HG03159 (cell line): Measurements from ENCODE around the gene SELENOW.
"Not testable (repeated sequence)": the region's sequence is repeated elsewhere in the genome, so short reads cannot be mapped to it uniquely, and the experiment has no call there.

Source experiments
- ATAC-seq: cut with Tn5 transposase; IDR thresholded peaks from one replicate; pipeline ENCODE4 v1.9.1; 2021; ENCODE audit warnings: mild to moderate bottlenecking, moderate library complexity; ENCODE audit not compliant: unreplicated experiment

The SELENOW gene

GRCh38 chr19:47756627-47756929 lies 21.9 kb upstream of the SELENOW start:
- ATAC-seq: no peak

DNA sequence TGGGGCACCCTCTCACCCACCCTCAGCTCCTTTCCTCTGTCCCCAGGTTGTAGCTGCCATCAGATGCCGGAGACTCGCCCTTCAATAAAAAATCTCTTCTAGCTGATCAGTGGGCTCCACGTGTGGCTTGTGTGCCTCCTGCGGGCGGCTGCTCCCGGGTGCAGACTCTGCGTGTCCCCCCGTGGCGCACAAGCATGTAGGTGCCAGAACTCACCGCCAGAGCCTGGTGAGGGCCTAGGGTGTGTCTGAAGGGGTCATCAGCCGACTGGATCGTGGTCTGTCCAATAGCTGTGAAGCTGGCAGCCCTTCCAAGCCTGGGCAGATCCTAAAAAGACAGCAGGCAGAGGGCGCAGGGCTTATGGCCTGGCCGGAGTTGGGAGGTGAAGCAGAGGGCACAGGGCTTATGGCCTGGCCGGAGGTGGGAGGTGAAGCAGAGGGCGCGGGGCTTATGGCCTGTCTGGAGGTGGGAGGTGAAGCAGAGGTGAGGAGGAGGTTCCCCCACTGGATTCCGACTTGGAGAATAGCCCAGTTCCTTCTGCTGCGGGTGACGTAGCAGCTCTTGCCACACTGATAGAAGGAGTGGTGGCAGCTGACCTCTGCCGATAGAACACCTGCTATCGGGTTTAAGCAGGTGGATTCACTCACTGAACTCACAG lies 21.4 kb upstream of the SELENOW start:
- no peak for ATAC-seq

DNA sequence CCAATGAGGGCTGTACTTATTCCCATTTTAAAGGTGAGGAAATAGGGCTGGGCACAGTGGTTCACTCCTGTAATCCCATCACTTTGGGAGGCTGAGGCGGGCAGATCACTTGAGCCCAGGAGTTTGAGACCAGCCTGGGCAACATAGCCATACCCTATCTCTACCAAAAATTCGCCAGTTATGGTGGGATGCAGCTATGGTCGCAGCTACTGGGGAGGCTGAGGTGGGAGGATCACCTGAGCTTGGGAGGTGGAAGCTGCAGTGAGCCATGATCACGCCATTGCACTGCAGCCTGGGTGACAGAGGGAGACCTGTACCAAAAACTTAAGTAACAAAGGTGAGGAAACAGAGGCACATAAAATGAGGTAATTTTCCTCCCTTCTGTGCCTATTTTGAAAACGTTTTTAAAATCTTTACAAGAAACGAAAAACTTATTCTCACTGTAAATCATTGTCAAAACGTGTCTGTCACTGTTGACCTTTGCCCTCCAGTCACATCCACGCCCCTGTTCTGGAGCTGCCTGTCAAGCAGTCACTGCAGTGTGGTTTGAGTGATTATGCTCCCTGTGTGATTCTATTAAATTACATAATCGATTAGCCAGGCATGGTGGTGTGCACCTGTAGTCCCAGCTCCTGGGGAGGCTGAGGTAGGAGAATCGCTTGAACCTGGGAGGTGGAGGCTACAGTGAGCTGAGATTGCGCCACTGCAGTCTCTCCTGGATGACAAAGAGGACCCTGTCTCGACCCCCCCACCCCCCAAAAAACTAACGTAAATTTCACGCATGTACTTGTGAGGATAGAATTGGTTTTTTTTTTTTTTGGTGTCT lies 20.7 kb upstream of the SELENOW start:
- ATAC-seq: no peak

DNA sequence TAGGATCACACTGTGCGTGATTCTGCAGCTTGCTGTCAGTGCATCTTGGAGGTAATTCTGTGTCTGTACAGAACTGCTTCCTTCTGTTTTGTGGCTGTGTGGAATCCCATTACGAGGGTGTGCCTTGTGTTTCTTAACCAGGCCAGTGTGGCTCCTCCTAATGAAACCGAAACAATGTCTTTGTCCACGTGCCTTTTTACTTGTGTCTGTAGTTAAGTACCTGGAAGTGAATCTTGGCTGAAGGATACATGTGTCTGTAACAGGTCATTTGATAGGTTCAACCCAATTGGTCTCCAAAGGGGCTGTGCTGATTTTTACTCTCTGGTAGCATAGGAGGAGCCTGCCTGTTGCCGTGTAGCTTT lies 20.1 kb upstream of the SELENOW start:
- no peak for ATAC-seq

GRCh38 chr19:47760632-47760999 lies 17.9 kb upstream of the SELENOW start:
- no peak for ATAC-seq

DNA sequence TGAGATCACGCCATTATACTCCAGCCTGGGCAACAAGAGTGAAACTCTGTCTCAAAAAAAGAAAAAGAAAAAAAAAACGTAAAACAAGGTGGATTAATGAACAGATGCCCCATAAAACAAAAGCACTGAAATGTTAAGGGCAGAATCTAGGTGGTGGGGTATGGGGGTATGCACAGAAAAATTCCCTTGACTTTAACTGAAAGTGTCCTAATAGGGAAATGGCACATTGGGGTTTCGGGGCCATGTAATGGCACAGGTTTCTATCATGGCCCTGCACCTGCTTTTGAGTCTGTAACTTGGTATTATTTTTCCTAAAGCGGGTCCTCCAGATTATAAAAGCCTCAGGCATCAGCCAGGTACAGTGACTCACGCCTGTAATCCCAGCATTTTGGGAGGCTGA lies 16.9 kb upstream of the SELENOW start:
- ATAC-seq: no peak

DNA sequence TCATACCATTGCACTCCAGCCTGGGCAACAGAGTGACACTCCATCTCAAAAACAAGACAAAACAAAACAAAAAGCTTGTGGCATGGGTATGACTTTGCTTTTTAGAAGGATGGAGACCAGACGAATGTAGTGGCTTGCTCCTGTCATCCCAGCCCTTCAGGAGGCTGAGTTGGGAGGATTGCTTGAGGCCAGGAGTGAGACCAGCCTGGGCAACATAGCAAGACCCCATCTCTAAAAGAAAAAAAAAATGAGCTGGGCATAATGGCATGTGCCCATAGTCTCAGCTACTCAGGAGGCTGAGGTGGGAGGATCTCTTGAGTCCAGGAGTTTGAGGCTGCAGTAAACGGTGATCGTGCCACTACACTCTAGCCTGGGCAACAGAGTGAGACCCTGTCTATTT lies 16.4 kb upstream of the SELENOW start:
- ATAC-seq: no peak

DNA sequence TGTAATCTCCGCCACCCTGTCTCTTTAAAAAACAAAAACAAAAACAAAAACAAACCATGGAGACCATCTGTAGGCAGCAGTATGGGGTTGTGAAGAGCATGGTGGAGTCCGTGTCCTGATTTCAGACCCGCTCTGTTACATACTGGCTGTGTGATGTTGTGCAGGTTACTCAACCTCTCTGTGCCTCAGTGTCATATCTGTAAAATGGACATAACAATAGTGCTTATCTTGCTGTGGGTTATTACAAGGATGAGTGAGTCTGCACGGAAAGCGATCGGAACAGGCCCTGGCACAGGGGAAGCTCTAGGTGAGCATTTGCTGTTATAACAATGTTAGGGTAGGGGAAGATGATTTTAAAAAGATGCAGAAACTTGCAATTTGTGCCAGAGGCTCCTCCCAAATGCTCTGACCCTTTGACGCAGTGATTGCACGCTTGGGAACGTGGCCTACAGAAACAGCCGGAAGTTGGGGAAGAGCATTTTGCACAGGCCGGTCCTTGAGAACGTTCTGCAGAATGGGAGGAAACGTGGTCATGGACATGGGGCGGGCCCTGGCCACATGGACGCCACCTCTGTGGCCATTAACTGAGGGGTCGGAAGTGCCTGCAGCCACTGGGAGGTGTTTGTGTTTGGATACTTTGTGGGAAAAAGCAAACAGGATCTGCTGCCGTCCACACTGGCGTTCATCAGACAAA lies 15.7 kb upstream of the SELENOW start:
- no peak for ATAC-seq

- ATAC-seq: not testable (repeated sequence)
Measured at GRCh38 chr19:47764705-47765104, 13.8 kb upstream of the SELENOW start.

GRCh38 chr19:47765523-47766358 lies 12.8 kb upstream of the SELENOW start:
- ATAC-seq: no peak

DNA sequence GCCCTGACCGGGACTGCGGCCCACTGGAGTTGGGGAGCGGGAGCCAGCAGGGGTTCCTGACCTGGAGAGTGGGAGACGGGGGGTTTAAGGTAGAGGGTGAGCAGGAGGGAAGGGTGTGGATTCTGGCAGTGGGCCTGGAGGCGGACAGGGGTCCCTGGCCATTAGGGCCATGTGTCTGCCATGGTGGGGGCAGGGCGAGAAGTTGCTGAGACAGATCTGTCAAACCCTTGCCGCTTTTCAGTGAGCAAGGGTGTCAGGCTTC lies 12.2 kb upstream of the SELENOW start:
- ATAC-seq: no peak

- ATAC-seq: no peak
Measured at GRCh38 chr19:47766670-47767069, 11.8 kb upstream of the SELENOW start.

DNA sequence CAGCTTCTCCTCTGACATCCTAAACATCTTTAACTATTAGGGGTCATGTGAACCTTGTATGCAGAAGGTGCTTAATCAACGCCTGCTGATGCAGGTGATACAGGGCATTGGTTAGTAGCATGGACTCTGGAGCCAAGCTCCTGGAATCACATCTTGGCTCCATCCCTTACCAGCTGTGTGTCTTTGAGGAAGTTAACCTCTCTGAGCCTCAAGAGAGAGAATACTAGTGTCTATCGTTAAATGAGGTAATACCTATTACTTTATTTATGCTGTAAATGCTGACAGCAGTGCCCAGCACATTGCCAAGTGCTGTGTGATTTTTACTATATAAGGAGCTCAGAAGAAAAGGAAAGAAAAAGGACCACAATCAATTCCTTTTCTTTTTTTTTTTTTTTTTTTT lies 11.2 kb upstream of the SELENOW start:
- no peak for ATAC-seq

- no peak for ATAC-seq
Measured at GRCh38 chr19:47768604-47769003, 9.9 kb upstream of the SELENOW start.

DNA sequence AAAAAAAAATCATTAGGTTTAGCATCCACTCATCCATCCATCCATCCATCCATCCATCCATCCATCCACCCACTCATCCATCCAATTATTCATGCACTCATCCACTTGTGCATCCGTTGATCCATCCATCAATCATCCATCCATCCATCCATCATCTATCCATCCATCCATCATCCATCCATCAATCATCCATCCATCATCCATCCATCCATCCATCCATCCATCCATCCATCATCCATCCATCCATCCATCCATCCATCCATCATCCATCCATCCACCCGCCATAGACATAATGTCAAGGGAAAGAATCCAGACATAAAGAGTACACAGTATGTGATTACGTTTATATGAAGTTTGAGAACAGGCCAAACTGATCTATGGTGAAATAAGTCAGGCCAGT lies 9.0 kb upstream of the SELENOW start:
- no peak for ATAC-seq

DNA sequence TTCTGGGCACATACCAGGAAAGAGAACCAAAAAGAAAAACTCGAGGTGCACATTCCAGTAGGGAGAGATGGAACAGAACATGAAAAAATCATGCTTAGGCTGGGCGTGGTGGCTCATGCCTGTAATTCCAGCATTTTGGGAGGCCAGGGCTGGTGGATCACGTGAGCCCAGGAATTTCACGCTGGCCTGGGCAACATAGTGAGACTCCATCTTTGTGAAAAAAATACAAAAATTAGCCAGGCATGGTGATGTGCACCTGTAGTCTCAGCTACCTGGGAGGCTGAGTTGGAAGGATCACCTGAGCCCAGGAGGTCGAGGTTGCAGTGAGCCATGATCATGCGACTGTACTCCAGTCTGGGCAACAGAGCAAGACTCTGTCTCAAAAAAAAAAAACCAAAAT lies 7.2 kb upstream of the SELENOW start:
- not testable (repeated sequence) for ATAC-seq

- ATAC-seq: no peak
Measured at GRCh38 chr19:47776568-47776967, 1.9 kb upstream of the SELENOW start.

DNA sequence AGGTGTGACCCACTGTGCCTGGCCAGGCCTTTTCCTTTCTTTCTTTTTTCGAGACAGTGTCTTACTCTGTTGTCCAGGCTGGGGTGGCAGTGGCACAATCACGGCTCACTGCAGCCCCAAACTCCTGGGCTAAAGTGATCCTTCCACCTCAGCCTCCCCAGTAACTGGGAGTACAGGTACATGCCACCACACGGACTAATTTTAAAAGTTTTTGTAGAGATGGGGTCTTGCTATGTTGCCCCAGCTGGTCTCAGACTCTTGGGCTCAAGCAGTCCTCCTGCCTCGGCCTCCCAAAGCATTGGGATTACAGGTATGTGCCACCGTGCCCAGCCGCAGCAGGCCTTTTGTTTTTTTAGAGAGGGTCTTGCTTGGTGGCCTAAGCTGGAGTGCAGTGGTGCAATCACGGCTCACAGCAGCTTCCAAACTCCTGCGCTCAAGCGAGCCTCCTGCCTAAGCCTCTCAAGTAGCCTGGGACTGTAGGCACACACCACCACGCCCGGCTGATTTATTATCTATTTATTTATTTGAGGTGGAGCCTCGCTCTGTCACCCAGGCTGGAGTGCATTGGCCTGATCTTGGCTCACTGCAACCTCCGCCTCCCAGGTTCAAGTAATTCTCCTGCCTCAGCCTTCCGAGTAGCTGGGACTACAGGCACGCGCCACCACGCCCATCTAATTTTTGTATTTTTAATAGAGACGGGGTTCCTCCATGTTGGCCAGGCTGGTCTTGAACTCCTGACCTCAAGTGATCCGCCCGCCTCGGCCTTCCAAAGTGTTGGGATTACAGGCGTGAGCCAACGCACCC lies 1.1 kb upstream of the SELENOW start:
- ATAC-seq: not testable (repeated sequence)

DNA sequence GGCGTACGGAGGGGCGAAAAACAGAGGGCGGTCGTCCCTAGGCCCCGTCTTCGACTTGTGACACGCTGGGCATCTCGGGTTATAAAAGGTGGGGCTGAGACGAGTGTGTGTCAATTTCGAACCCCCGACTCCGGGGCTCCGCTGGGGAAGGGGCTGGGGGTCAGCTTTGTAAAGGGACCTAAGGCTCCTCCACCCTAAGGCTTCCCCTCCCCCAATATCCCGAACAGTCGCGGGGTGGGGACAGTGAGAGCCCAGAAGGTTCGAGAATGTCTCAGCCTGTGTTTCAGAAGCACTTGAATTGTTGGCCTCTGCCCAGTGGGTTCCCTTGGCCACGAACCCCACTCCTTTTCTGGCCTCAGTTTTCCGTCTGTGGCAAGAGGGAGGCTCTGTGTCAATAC lies 450 bp downstream of the SELENOW start:
- peak; percentile 13 for ATAC-seq

DNA sequence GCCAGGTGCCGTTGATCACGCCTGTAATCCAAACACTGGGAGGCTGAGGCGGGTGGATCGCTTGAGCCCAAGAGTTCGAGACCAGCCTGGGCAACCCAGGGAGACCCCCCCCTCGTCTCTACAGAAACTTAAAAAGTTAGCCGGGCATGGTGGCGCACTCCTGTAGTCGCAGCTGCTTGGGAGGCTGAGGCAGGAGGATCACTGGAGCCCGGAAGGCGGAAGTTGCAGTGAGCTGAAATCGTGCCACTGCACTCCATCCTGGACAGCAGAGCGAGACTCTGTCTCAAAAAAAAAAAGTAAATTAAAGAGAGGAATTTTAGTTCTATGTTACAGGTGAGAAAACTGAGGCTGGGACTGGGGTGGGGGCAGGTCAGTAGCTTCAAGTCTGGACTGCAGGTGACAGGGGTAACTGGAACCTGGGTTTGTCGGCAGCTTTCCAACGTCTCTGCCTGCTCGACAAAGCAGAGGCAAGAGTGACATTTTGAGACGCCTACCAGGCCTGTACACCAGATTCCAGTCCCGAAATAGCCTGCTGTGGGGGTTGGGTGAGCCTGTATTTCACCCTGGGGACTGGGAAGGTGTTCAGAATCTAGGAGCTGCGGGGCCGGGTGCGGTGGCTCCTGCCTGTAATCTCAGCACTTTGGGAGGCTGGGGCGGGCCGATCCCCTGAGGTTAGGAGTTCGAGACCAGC lies 1.2 kb downstream of the SELENOW start:
- no peak for ATAC-seq
